Tibial nerve (tissue), 4 donors: ENCODE results near the gene SETD1B. TPM values are rescaled to one million over a fixed set of nuclear protein-coding genes. Genes with fewer than 3 reads are reported as not detected.

ENCODE experiments used
- DNase-seq, 2 donors: peaks; one replicate each; pipeline ENCODE4 v3.0.0-alpha.2; 2019; ENCODE audit warnings: low spot score in 2 of 2
- H3K27ac ChIP-seq, 4 donors: fragments of 200-600 bp; sonication (generic) in 3 of 4; one replicate each; pipeline ENCODE4 v1.5.1; 2017 to 2019; ENCODE audit warnings: mild to moderate bottlenecking in 1 of 4
- H3K27me3 ChIP-seq, 2 donors: fragments of 200-600 bp; sonication (generic) in 1 of 2; one replicate each; pipeline versions ENCODE4 v1.5.1 to v1.6.0; 2017 to 2019
- H3K36me3 ChIP-seq, 3 donors: fragments of 200-600 bp; sonication (generic); one replicate each; pipeline ENCODE4 v1.5.1; 2018 to 2019
- H3K4me1 ChIP-seq, 4 donors: fragments of 200-600 bp; sonication (generic) in 3 of 4; one replicate each; pipeline ENCODE4 v1.5.1; 2017 to 2019
- H3K4me3 ChIP-seq, 4 donors: fragments of 200-600 bp; sonication (generic) in 3 of 4; one replicate each; pipeline ENCODE4 v1.5.1; 2017 to 2019; ENCODE audit warnings: mild to moderate bottlenecking in 1 of 4, moderate library complexity in 1 of 4
- H3K9me3 ChIP-seq, 4 donors: fragments of 200-600 bp; sonication (generic) in 3 of 4; one replicate each; pipeline ENCODE4 v1.5.1; 2017 to 2019
- CTCF ChIP-seq, 5 experiments: fragments of 200-600 bp in 3 of 5; fragments of 450-650 bp in 2 of 5; sonication (generic) in 3 of 5; IDR thresholded peaks; one replicate each; pipeline ENCODE4 v1.5.1; 2016 to 2019; ENCODE audit warnings: antibody characterized with exemption in 5 of 5, mild to moderate bottlenecking in 3 of 5, moderate library complexity in 2 of 5
- EP300 ChIP-seq, 2 donors: sonication (generic); formaldehyde crosslinking; IDR thresholded peaks; one replicate each; pipeline ENCODE4 v1.6.1; 2017; ENCODE audit warnings: antibody characterized with exemption in 2 of 2, mild to moderate bottlenecking in 1 of 2
- POLR2A ChIP-seq, 2 donors: fragments of 450-650 bp; IDR thresholded peaks; one replicate each; pipeline ENCODE4 v1.6.1; 2017; ENCODE audit warnings: antibody characterized with exemption in 2 of 2, mild to moderate bottlenecking in 2 of 2, moderate library complexity in 2 of 2
- WGBS, 2 donors: methylation state at CpG; one replicate each; pipeline ENCODE4 v1.1.5; 2018; 5-methylcytosine and 5-hydroxymethylcytosine counted together
- total RNA-seq, 4 donors: library from RNA; depleted of rRNA; stranded (reverse); fragments of >200 nt; gene quantifications; one replicate each; pipeline ENCODE4 v1.1.0, GENCODE V29; 2016

Gene SETD1B
- total RNA-seq, 4 donors from 2014 or later = 9.4 to 18.3 (median 12.2) TPM

- WGBS, 2 donors = 83 to 89% methylated on average over 3 of the region's 3 CpGs
- Histone ChIP-seq H3K4me1 (peaks cover 0 to 38% (median 8%) of the 10 kb centered on the region in 4 donors), H3K27ac (no peak overlapping the region), H3K4me3 (no peak overlapping the region), H3K9me3 (no peaks in the 10 kb centered on the region), H3K27me3 (no peaks in the 10 kb centered on the region), H3K36me3 (peaks cover 0 to 32% (median 0%) of the 10 kb centered on the region in 3 donors)
- DNase-seq = no peak
- TF ChIP-seq POLR2A (IDR thresholded peaks at IDR 0.05) (no peak), CTCF (IDR thresholded peaks at IDR 0.05) (no peak), EP300 (IDR thresholded peaks at IDR 0.05) (no peak)
Observed at GRCh38 chr12:121764808-121765207, 39.0 kb upstream of the SETD1B start.

GRCh38 chr12:121765573-121765972, 38.2 kb upstream of the SETD1B start:
- peaks cover 0 to 39% (median 8%) of the 10 kb centered on the region in 4 donors for H3K4me1 ChIP-seq
- DNase-seq = no peak
- H3K27me3 ChIP-seq = no peaks in the 10 kb centered on the region
- no peak overlapping the region for H3K4me3 ChIP-seq
- H3K9me3 ChIP-seq = no peaks in the 10 kb centered on the region
- 70 to 87% methylated on average over 4 to 5 of the region's 5 CpGs for WGBS, 2 donors
- TF ChIP-seq EP300 (IDR thresholded peaks at IDR 0.05) (no peak), CTCF (IDR thresholded peaks at IDR 0.05) (no peak), POLR2A (IDR thresholded peaks at IDR 0.05) (no peak)
- no peak overlapping the region for H3K27ac ChIP-seq
- H3K36me3 ChIP-seq = peaks cover 0 to 32% (median 0%) of the 10 kb centered on the region in 3 donors

- TF ChIP-seq EP300 (IDR thresholded peaks at IDR 0.05) (no peak), CTCF (IDR thresholded peaks at IDR 0.05) (no peak), POLR2A (IDR thresholded peaks at IDR 0.05) (no peak)
- H3K27ac ChIP-seq = no peak overlapping the region
- H3K4me1 ChIP-seq = peaks cover 0 to 45% (median 8%) of the 10 kb centered on the region in 4 donors
Observed at GRCh38 chr12:121766290-121767039, 37.3 kb upstream of the SETD1B start.

GRCh38 chr12:121767525-121768016, 36.2 kb upstream of the SETD1B start:
- H3K9me3 ChIP-seq = no peaks in the 10 kb centered on the region
- WGBS, 2 donors = 24 to 38% methylated on average over 10 of the region's 10 CpGs
- H3K36me3 ChIP-seq = peaks cover 0 to 19% (median 0%) of the 10 kb centered on the region in 3 donors
- H3K4me3 ChIP-seq = no peak overlapping the region
- peaks cover 0 to 39% (median 8%) of the 10 kb centered on the region in 4 donors for H3K4me1 ChIP-seq
- no peak for TF ChIP-seq POLR2A (IDR thresholded peaks at IDR 0.05)
- no peak for TF ChIP-seq EP300 (IDR thresholded peaks at IDR 0.05)
- TF ChIP-seq CTCF (IDR thresholded peaks at IDR 0.05) = no peak
- peak overlapping the region in 2 of 4 donors; percentile 28 to 67 for H3K27ac ChIP-seq
- H3K27me3 ChIP-seq = no peaks in the 10 kb centered on the region
- peak in 1 of 2 donors; percentile 26 for DNase-seq

More at GRCh38 chr12:121766290-121767039, 37.3 kb upstream of the SETD1B start:
- H3K4me3 ChIP-seq = no peak overlapping the region
- 79 to 84% methylated on average over 5 of the region's 5 CpGs for WGBS, 2 donors
- DNase-seq = no peak
- no peaks in the 10 kb centered on the region for H3K9me3 ChIP-seq
- H3K27me3 ChIP-seq = no peaks in the 10 kb centered on the region
- H3K36me3 ChIP-seq = peaks cover 0 to 29% (median 0%) of the 10 kb centered on the region in 3 donors

GRCh38 chr12:121769297-121769830, 34.4 kb upstream of the SETD1B start:
- H3K9me3 ChIP-seq = no peaks in the 10 kb centered on the region
- H3K27me3 ChIP-seq = no peaks in the 10 kb centered on the region
- no peak overlapping the region for H3K4me3 ChIP-seq
- H3K4me1 ChIP-seq = peaks cover 0 to 46% (median 14%) of the 10 kb centered on the region in 4 donors
- no peak overlapping the region for H3K27ac ChIP-seq
- 89 to 91% methylated on average over 9 of the region's 9 CpGs for WGBS, 2 donors
- no peak for DNase-seq
- peaks cover 0 to 4% (median 0%) of the 10 kb centered on the region in 3 donors for H3K36me3 ChIP-seq
- no peak for TF ChIP-seq EP300 (IDR thresholded peaks at IDR 0.05)
- TF ChIP-seq POLR2A (IDR thresholded peaks at IDR 0.05) = no peak
- TF ChIP-seq CTCF (IDR thresholded peaks at IDR 0.05) = no peak
